ENCODE measurements around the gene RAI1.

The RAI1 gene

GRCh38 chr17:17698371-17698770 is 17.1 kb downstream of the RAI1 start:
- DNase-seq (ENCODE audit: low read depth in 3 of 3) = no peak

DNA sequence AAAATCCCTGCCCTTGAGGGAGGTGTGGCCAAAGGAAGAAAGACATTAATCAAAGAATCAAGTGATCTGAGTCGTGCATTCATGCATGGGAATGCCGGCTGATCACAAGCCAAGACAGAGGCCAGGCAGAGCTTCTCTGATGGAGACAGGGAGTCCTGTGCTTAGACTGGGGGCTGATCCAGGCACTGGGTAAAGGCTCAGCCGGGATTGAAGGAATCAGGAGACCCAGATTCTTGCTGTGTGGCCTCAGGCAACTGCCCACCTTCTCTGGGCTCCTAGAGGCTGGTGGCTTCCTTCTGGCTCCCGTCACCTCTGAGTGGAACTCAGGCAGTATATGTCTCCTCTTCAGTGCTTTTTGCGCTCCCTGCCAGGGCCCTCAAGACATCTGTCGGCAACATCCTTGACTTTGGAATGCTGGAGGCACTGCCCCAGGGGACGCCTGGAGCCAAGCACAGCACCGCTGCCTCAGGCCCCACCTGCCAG is 17.7 kb downstream of the RAI1 start:
- no peak for DNase-seq (ENCODE audit: low read depth in 3 of 3)

- no peak for DNase-seq (ENCODE audit: low read depth in 3 of 3)
Measured at GRCh38 chr17:17699491-17699890, 18.2 kb downstream of the RAI1 start.

DNA sequence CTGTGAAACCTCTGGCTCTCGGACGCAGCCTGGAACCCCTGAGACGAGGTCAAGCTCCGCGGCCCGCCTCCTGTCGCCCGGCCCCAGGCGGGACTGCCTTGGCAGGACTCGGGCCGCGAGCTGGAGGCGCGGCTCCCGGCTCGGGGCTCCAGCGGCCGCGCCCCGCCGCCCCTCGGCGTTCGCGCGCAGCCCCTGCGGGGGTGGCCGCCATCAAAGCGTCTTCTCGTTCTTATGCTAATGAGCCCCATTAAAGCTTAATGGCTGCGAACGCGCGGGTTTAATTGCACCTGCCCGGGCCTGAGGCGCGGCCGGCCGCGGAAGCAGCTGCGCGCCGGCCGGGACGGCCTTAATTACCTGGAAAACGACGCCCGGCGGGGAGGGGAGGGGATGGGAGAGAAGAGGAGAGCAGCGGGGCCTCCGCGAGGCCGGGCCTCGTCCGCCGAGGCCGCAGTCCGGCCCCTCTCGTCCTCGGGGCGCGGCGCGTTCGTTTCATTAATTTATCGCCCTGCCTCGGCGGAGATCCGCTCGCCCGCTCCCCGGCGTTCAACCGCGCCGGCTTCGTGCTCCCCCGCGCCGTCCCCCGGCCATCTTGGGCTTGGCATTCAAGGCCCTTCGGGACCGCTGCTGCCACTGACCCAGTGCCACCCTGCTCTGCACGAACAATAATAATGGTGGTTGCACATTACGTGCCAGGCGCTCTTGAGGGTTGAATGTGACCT is 19.2 kb downstream of the RAI1 start:
- DNase-seq (ENCODE audit: low read depth in 3 of 3) = no peak

GRCh38 chr17:17701112-17701511 is 19.9 kb downstream of the RAI1 start:
- DNase-seq (ENCODE audit: low read depth in 3 of 3) = no peak

GRCh38 chr17:17701658-17702057 is 20.4 kb downstream of the RAI1 start:
- no peak for DNase-seq (ENCODE audit: low read depth in 3 of 3)

- DNase-seq (ENCODE audit: low read depth in 3 of 3) = no peak
Measured at GRCh38 chr17:17702449-17703139, 21.3 kb downstream of the RAI1 start.

GRCh38 chr17:17703140-17703919 is 22.1 kb downstream of the RAI1 start:
- no peak for DNase-seq (ENCODE audit: low read depth in 3 of 3)

GRCh38 chr17:17704931-17705330 is 23.7 kb downstream of the RAI1 start:
- DNase-seq (ENCODE audit: low read depth in 3 of 3) = no peak

- DNase-seq (ENCODE audit: low read depth in 3 of 3) = no peak
Measured at GRCh38 chr17:17706140-17707060, 25.1 kb downstream of the RAI1 start.

- DNase-seq (ENCODE audit: low read depth in 3 of 3) = no peak
Measured at GRCh38 chr17:17708295-17708694, 27.0 kb downstream of the RAI1 start.

DNA sequence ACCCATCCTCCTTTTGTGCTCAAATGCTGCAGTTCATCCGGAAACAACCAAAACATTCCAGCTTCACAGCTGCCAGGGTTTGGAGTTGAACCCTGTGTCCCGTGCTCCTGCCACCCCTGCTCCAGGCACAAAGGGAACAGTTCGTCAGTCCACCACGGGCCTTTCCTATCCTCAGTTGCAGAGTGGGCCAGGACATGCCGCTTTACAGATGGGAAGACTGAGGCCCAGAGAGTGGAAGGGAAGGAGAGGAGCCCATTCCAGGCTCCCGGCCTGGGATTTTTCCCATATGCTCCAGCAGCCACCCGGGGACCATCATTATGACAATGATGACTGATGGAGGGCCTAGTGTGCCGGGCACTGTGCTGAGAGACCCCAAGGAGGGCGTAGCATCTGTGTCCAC is 27.6 kb downstream of the RAI1 start:
- DNase-seq (ENCODE audit: low read depth in 3 of 3) = no peak

GRCh38 chr17:17709815-17710321 is 28.6 kb downstream of the RAI1 start:
- DNase-seq (ENCODE audit: low read depth in 3 of 3) = no peak

GRCh38 chr17:17710355-17710727 is 29.1 kb downstream of the RAI1 start:
- no peak for DNase-seq (ENCODE audit: low read depth in 3 of 3)

DNA sequence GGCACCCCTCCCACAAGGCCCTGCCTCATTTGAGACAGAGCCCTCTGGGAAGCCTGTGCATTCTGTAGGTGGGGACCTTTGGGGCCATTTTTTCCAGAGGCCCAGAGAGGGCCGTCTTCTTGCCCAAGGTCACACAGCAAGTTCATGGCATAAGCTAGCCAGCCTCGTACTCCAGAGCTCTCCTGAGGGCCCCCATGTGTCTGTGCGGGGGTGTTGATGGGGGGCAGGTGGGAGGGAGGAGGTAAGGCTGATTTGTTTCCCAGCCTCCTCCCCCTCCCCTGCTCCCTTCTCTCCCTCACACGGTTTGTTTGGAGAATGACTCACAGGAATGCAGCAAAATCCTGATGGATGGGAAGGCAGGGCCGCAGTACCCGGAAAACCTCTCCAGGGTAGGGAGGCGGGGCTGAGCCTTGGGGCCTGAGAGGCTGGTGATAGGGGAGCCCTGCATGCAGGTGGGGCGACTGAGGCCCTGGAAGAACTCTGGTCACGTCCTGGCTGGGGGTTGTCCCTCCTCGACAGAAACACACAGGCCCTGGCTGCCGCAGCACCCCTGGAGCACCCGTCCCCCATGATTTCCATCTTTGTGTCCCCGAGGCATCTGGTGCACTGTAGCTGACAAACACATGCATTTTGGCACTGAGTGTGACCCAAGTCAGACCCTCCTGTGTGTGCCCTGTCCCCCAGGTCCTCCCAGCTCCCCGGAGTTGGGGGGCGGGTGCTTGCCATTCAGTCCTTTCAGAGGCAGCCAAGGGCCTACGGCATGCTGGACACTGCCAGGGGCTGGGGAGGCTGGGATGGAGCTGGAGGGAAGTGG is 29.7 kb downstream of the RAI1 start:
- DNase-seq (ENCODE audit: low read depth in 3 of 3) = no peak

GRCh38 chr17:17711641-17712162 is 30.4 kb downstream of the RAI1 start:
- DNase-seq (ENCODE audit: low read depth in 3 of 3) = no peak

DNA sequence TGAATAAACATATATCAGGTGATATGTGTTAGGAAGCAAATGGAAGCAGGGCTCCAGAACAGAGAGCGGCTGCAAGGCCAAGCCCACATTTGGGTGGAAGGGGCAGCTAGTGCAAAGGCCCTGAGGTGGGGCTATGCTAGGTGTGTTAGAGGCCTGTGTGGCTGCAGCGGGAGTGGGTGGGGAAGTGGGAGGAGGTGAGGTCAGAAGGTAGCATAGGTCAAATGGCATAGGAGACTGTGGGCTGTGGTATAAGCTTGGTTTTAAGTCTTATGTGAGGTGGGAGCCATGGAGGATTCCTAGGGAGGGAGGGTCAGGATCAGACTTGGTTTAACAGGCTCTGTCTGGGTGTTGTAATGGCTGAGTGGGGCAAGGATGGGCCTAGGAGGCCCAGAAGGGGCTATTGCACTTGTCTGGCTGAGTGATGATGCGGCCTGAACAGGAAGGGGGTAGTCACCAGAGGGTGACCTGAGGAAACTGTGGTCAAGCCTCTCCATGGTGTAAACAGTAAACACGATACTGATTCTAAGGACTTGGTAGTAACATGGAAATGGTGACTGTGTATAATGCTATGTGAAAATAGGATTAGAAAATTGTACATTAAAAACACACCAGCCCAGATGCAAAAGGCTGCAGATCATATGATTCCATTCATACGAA is 31.1 kb downstream of the RAI1 start:
- DNase-seq (ENCODE audit: low read depth in 3 of 3) = no peak

GRCh38 chr17:17713839-17714238 is 32.6 kb downstream of the RAI1 start:
- no peak for DNase-seq (ENCODE audit: low read depth in 3 of 3)

- no peak for DNase-seq (ENCODE audit: low read depth in 3 of 3)
Measured at GRCh38 chr17:17714261-17714866, 33.1 kb downstream of the RAI1 start.

All from stimulated activated CD4-positive, alpha-beta T cell treated with anti-CD3 and anti-CD28 coated beads, TNF-alpha, amount 100 ng/mL, for 24 hours (primary cell).